Natural killer cell (primary cell): ENCODE data around the gene PDIA2. TPM values are rescaled to one million over a fixed set of nuclear protein-coding genes. Genes with fewer than 3 reads are reported as not detected.

Source experiments
- ATAC-seq, 3 donors: fragments of 150-1000 bp in 2 of 3; fragments of 200-7000 bp in 1 of 3; cut with Tn5 transposase; 1 replicate in 1 of 3; 2 replicates in 2 of 3; pipeline ENCODE4 v1.10.0; 2021; ENCODE audit warnings: mild to moderate bottlenecking in 2 of 3, moderate library complexity in 2 of 3
- DNase-seq, 2 donors: peaks; one replicate each; pipeline versions ENCODE4 v3.0.0 to v3.0.0-alpha.2; 2013 to 2021; ENCODE audit warnings: mixed read lengths in 1 of 2
- H3K27ac ChIP-seq: one replicate; pipeline ENCODE4 v1.5.1; 2013; ENCODE audit warnings: mild to moderate bottlenecking, low read length
- H3K27me3 ChIP-seq: one replicate; pipeline ENCODE4 v1.6.1; 2013; ENCODE audit warnings: low read length; ENCODE audit not compliant: control insufficient read depth, insufficient read depth
- H3K36me3 ChIP-seq: one replicate; pipeline ENCODE4 v1.6.1; 2013; ENCODE audit warnings: low read length; ENCODE audit not compliant: control insufficient read depth, insufficient read depth
- H3K4me1 ChIP-seq: one replicate; pipeline ENCODE4 v1.6.1; 2013; ENCODE audit warnings: low read length; ENCODE audit not compliant: control insufficient read depth, insufficient read depth
- H3K4me3 ChIP-seq: one replicate; pipeline ENCODE4 v1.5.1; 2013; ENCODE audit warnings: low read length
- H3K9me3 ChIP-seq: one replicate; pipeline ENCODE4 v1.6.1; 2013; ENCODE audit warnings: low read length; ENCODE audit not compliant: control insufficient read depth, insufficient read depth
- H3K27ac Mint-ChIP-seq, 2 donors: one replicate each; pipeline ENCODE4 v1.8.0; 2022; ENCODE audit warnings: mild to moderate bottlenecking in 2 of 2, mixed read lengths in 2 of 2, moderate library complexity in 1 of 2
- H3K27me3 Mint-ChIP-seq, 2 donors: one replicate each; pipeline ENCODE4 v1.8.0; 2022; ENCODE audit warnings: low read depth in 2 of 2, mixed read lengths in 2 of 2
- H3K36me3 Mint-ChIP-seq: one replicate; pipeline ENCODE4 v1.8.0; 2022; ENCODE audit warnings: mixed read lengths
- H3K4me1 Mint-ChIP-seq, 2 donors: one replicate each; pipeline ENCODE4 v1.8.0; 2022; ENCODE audit warnings: mixed read lengths in 2 of 2
- H3K4me3 Mint-ChIP-seq: one replicate; pipeline ENCODE4 v1.8.0; 2022; ENCODE audit warnings: mild to moderate bottlenecking, moderate library complexity, mixed read lengths
- H3K9me3 Mint-ChIP-seq, 2 donors: one replicate each; pipeline ENCODE4 v1.8.0; 2022; ENCODE audit warnings: mixed read lengths in 2 of 2
- CTCF ChIP-seq: fragments of 200-600 bp; IDR thresholded peaks from one replicate; pipeline ENCODE4 v1.8.0; 2022; ENCODE audit warnings: antibody characterized with exemption
- WGBS: methylation state at CpG from one replicate; pipeline ENCODE4 v1.1.7; 2013; ENCODE audit warnings: missing lambda C conversion rate; ENCODE audit not compliant: insufficient coverage; 5-methylcytosine and 5-hydroxymethylcytosine counted together
- intact Hi-C: fragments of 100-400 bp; cut with micrococcal nuclease; formaldehyde crosslinking; loops from one replicate; pipeline ENCODE4 v1.14.2; 2022
- total RNA-seq, 4 donors: library from RNA; stranded (reverse); fragments of 120-200 nt in 1 of 4; gene quantifications; one replicate each; pipeline versions ENCODE4 v1.2.3 to v1.2.4, GENCODE V29; 2013 to 2022

The PDIA2 gene
- total RNA-seq, 3 donors from 2014 or later (not counting 1 experiment from before 2014, with no cell fraction given): not detected

GRCh38 chr16:264440-264951 is 18.5 kb upstream of the PDIA2 start:
- Mint-ChIP-seq H3K36me3 (no peaks in the 10 kb centered on the region), H3K27me3 (no peaks in the 10 kb centered on the region), H3K4me1 (peaks cover 0 to 17% of the 10 kb centered on the region in 2 donors), H3K27ac (no peak overlapping the region), H3K4me3 (no peak overlapping the region), H3K9me3 (no peaks in the 10 kb centered on the region)
- peaks cover 26% of the 10 kb centered on the region for H3K36me3 ChIP-seq
- no peaks in the 10 kb centered on the region for H3K27me3 ChIP-seq
- intact Hi-C loops: no loop called here
- DNase-seq: no peak
- WGBS: 95% methylated on average over 23 of the region's 23 CpGs
- H3K9me3 ChIP-seq: no peaks in the 10 kb centered on the region
- TF ChIP-seq CTCF: no peak
- ATAC-seq: no peak
- H3K4me3 ChIP-seq: no peak overlapping the region
- no peak overlapping the region for H3K27ac ChIP-seq
- peaks cover 4% of the 10 kb centered on the region for H3K4me1 ChIP-seq

GRCh38 chr16:265002-265529 is 17.9 kb upstream of the PDIA2 start:
- intact Hi-C loops: no loop called here
- Mint-ChIP-seq H3K4me1 (peaks cover 0 to 16% of the 10 kb centered on the region in 2 donors), H3K36me3 (no peaks in the 10 kb centered on the region), H3K9me3 (no peaks in the 10 kb centered on the region), H3K4me3 (no peak overlapping the region), H3K27me3 (no peaks in the 10 kb centered on the region), H3K27ac (no peak overlapping the region)
- H3K36me3 ChIP-seq: peaks cover 22% of the 10 kb centered on the region
- no peak for DNase-seq
- H3K27me3 ChIP-seq: no peaks in the 10 kb centered on the region
- H3K9me3 ChIP-seq: no peaks in the 10 kb centered on the region
- WGBS: 94% methylated on average over 14 of the region's 14 CpGs
- ATAC-seq: no peak
- no peaks in the 10 kb centered on the region for H3K4me1 ChIP-seq
- no peak overlapping the region for H3K27ac ChIP-seq
- no peak for TF ChIP-seq CTCF
- no peak overlapping the region for H3K4me3 ChIP-seq

GRCh38 chr16:265711-266110 is 17.3 kb upstream of the PDIA2 start:
- no peaks in the 10 kb centered on the region for H3K9me3 Mint-ChIP-seq
- H3K4me1 Mint-ChIP-seq: peaks cover 0 to 16% of the 10 kb centered on the region in 2 donors
- no peak for ATAC-seq
- no peak overlapping the region for H3K27ac Mint-ChIP-seq
- H3K36me3 Mint-ChIP-seq: no peaks in the 10 kb centered on the region
- H3K4me1 ChIP-seq: no peaks in the 10 kb centered on the region
- H3K36me3 ChIP-seq: peaks cover 18% of the 10 kb centered on the region
- no peaks in the 10 kb centered on the region for H3K27me3 Mint-ChIP-seq
- no peaks in the 10 kb centered on the region for H3K27me3 ChIP-seq
- WGBS: 86% methylated on average over 12 of the region's 12 CpGs
- no peak overlapping the region for H3K4me3 Mint-ChIP-seq
- no peak overlapping the region for H3K4me3 ChIP-seq
- intact Hi-C loops: no loop called here
- TF ChIP-seq CTCF: no peak
- no peak overlapping the region for H3K27ac ChIP-seq
- no peak for DNase-seq
- H3K9me3 ChIP-seq: no peaks in the 10 kb centered on the region
